GM21619 (cell line): Measurements from ENCODE around the gene MBOAT2.

Experiments used
- ATAC-seq: cut with Tn5 transposase; IDR thresholded peaks from one replicate; pipeline ENCODE4 v1.9.1; 2021; ENCODE audit not compliant: unreplicated experiment

Gene MBOAT2

GRCh38 chr2:8835279-8835678 is 168.2 kb downstream of the MBOAT2 start:
- ATAC-seq, result no peak

DNA sequence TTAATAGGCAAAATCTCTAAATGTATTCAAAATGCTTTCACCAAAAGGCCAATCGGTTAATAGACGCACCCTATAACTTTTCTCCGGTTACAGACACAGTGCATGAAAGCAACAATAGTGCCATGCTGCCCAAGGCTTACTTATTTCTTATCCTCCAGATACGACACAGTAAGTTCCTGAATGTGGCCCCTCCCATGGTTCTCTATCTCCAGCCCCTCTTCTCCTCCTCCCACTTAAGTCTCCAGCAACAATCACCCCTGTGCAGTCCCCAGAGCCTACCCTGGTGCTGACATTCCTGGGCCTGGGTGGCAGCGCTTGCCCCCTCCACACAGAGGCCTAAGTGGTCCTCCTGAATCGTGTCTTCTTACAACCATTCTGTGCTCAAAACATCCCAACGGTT is 169.6 kb downstream of the MBOAT2 start:
- no peak for ATAC-seq

DNA sequence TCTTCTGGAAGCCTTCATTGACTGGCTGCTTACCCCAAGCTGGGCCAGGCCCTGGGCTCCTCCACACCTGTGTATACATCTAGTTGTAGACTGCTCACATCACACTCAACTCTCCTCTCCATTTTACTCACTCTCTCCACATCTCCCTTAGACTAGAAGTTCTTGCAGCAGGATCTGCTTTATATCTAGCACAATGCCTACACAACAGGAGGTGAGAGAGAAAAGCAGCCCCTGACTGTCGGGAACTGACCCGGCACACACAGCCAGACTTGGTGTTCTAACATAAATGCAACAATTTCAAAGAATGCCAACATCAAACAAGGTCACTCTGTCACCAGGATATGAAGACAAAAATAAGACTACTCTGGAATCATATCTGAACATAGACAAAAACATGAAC is 172.0 kb downstream of the MBOAT2 start:
- no peak for ATAC-seq

DNA sequence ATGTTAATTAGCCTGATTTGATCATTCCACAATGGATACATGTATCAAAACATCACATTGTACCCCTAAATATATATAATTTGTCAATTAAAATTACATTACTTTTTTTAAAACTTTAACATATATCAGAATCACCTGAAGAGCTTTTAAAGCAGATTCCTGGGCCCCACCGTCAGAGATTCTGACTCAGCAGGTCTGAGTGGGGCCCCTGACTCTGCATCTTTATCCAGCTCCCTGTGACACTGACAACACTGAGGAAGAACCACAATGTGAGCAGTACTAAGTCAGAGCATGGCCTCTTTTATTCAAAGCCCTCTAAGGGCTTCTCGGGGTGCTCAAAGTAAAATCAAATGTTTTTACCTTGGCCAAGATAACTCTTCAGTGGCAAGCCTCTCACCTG is 175.8 kb downstream of the MBOAT2 start:
- no peak for ATAC-seq

- no peak for ATAC-seq
These were observed 181.3 kb downstream of the MBOAT2 start for GRCh38 chr2:8822218-8822617.

- ATAC-seq, result no peak
These were observed 181.9 kb downstream of the MBOAT2 start for GRCh38 chr2:8821276-8822217.

DNA sequence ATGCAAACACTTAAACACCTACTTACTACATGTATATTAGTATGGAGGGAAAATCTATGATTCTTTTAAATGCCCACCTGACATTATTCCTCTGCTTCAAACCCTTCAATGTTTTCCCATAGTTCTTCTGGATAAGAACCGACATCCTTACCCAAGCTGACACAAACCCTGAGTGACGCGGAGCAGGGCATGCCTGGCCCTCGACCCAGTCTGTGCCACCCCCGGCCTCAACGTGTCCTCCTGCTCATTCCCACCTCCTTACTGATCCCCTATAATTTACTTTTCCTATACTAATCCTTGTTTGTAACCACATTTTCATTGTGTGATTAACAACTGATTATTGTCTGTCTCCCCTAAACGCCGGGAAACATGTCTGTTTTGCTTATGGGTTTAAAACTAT is 183.5 kb downstream of the MBOAT2 start:
- no peak for ATAC-seq

- no peak for ATAC-seq
These were observed 184.3 kb downstream of the MBOAT2 start for GRCh38 chr2:8819194-8819593.

DNA sequence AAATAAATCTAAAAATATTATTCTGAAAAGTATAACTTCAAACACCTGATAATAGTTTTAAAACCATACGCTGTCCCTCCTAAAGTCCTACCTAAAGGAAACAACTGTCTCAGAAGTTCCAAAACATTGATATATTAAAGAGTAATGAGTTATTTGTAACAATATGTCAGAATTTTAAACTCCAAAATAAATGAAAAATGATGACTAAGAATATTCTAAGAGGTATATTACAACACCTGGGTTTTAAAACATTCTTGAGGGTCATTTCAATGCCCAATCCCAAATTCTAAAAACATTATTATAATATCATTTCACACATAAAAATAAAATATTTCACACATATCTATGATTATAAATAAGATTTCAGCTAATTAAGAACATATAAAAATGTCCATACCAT is 186.3 kb downstream of the MBOAT2 start:
- no peak for ATAC-seq

- ATAC-seq, result no peak
These were observed 196.4 kb downstream of the MBOAT2 start for GRCh38 chr2:8806885-8807704.

GRCh38 chr2:8805278-8806210 is 197.9 kb downstream of the MBOAT2 start:
- no peak for ATAC-seq

- peak; percentile 99 for ATAC-seq
These were observed 199.7 kb downstream of the MBOAT2 start for GRCh38 chr2:8803658-8804379.

- ATAC-seq, result no peak
These were observed 200.7 kb downstream of the MBOAT2 start for GRCh38 chr2:8802741-8803140.
